Uterus (tissue), 2 donors: ENCODE measurements around the gene CYP2A6.

Experiments
- POLR2A ChIP-seq, 2 donors: fragments of 450-650 bp; IDR thresholded peaks; one replicate each; pipeline ENCODE4 v1.6.1; 2016; ENCODE audit warnings: antibody characterized with exemption in 2 of 2, mild to moderate bottlenecking in 1 of 2, moderate library complexity in 1 of 2
- TF ChIP-seq, protein P1 (sequence below), 4 experiments: fragments of 200-600 bp in 2 of 4; fragments of 450-650 bp in 2 of 4; sonication (generic) in 2 of 4; IDR thresholded peaks; one replicate each; pipeline ENCODE4 v1.5.1; 2016 to 2019; ENCODE audit warnings: antibody characterized with exemption in 4 of 4, mild to moderate bottlenecking in 2 of 4, moderate library complexity in 1 of 4

DNA sequence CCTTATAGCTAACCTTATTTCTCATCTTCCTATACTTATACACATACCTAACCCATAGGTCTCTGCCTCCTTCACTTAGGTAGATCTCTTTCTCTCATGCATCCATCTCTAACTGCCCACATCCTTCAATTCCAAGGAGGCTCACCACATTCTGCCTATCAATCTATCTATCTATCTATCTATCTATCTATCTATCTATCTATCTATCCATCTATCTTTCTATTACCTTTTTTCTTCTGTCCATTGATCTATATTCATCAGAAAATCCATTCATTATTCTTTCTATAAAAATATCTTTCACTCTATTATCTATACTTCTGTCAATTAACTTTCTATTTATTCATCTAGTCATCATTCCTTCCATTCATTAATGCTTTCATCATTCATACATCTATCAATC is 42.9 kb upstream of the CYP2A6 start:
- TF ChIP-seq, protein P1, sequence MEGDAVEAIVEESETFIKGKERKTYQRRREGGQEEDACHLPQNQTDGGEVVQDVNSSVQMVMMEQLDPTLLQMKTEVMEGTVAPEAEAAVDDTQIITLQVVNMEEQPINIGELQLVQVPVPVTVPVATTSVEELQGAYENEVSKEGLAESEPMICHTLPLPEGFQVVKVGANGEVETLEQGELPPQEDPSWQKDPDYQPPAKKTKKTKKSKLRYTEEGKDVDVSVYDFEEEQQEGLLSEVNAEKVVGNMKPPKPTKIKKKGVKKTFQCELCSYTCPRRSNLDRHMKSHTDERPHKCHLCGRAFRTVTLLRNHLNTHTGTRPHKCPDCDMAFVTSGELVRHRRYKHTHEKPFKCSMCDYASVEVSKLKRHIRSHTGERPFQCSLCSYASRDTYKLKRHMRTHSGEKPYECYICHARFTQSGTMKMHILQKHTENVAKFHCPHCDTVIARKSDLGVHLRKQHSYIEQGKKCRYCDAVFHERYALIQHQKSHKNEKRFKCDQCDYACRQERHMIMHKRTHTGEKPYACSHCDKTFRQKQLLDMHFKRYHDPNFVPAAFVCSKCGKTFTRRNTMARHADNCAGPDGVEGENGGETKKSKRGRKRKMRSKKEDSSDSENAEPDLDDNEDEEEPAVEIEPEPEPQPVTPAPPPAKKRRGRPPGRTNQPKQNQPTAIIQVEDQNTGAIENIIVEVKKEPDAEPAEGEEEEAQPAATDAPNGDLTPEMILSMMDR (IDR thresholded peaks at IDR 0.05): no peak
- no peak for TF ChIP-seq POLR2A (IDR thresholded peaks at IDR 0.05)
